ENCODE measurements around the gene KCNH2. TPM values are rescaled to one million over a fixed set of nuclear protein-coding genes. Genes with fewer than 3 reads are reported as not detected.
A peak's percentile ranks its signal among the peaks of the same experiment; 100 is the strongest.

The KCNH2 gene
- total RNA-seq, 1 donor from 2014 or later: 2.4 TPM

DNA sequence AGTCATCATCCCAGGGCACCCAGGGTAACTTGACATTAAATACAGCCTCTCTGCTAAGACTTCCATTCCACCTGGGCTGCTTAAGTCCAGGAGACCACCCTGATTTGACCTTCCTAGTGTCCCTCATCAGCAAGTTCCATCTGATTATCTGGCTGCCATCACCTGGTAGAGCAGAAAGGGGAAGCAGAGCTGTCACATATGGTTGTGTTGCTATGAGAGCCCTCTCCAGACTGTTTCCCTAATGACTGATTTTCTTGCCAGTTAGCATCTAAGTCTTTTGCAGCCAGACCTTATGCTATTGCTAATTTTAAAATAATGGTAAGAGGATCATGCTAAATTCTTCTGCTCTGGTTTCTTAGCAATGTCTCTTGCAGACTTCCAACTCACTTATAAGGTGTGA is 38.7 kb downstream of the KCNH2 start:
- ATAC-seq (no peak), DNase-seq (no peak)
- TF ChIP-seq, protein P1, sequence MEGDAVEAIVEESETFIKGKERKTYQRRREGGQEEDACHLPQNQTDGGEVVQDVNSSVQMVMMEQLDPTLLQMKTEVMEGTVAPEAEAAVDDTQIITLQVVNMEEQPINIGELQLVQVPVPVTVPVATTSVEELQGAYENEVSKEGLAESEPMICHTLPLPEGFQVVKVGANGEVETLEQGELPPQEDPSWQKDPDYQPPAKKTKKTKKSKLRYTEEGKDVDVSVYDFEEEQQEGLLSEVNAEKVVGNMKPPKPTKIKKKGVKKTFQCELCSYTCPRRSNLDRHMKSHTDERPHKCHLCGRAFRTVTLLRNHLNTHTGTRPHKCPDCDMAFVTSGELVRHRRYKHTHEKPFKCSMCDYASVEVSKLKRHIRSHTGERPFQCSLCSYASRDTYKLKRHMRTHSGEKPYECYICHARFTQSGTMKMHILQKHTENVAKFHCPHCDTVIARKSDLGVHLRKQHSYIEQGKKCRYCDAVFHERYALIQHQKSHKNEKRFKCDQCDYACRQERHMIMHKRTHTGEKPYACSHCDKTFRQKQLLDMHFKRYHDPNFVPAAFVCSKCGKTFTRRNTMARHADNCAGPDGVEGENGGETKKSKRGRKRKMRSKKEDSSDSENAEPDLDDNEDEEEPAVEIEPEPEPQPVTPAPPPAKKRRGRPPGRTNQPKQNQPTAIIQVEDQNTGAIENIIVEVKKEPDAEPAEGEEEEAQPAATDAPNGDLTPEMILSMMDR (IDR thresholded peaks at IDR 0.05): no peak
- Histone ChIP-seq H3K36me3 (no peaks in the 10 kb centered on the region), H3K4me1 (peaks cover 13% of the 10 kb centered on the region), H3K4me3 (no peak overlapping the region), H3K27me3 (ENCODE audit: low read depth) (no peaks in the 10 kb centered on the region), H3K9me3 (no peaks in the 10 kb centered on the region), H3K27ac (no peak overlapping the region)
- intact Hi-C loops (cut with DNase I): no loop called here

DNA sequence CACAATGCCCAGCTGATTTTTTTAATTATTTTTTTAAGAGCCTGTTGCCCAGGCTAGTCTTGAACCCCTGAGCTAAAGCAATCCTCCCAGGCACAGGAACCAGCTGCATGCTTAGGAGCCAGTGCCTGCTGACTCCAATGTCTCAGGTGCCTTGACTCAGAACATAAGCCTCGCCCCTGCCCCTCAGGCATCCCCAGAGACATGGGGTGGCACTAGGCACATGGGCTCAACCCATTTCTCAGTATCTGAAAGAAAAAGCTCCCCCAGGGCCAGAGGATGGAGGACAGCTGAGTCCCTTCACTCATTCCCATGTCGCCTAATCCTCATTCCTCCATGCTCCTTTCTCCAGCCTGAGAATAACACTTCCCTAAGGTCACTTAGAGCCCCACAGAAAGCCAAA is 39.1 kb downstream of the KCNH2 start:
- TF ChIP-seq, protein P1 (IDR thresholded peaks at IDR 0.05): no peak
- intact Hi-C loops (cut with DNase I): no loop called here
- no peak overlapping the region for H3K27ac ChIP-seq
- no peaks in the 10 kb centered on the region for H3K36me3 ChIP-seq
- H3K4me1 ChIP-seq: peaks cover 13% of the 10 kb centered on the region
- no peak overlapping the region for H3K4me3 ChIP-seq
- no peaks in the 10 kb centered on the region for H3K9me3 ChIP-seq
- DNase-seq (no peak), ATAC-seq (no peak)
- H3K27me3 ChIP-seq (ENCODE audit: low read depth): no peaks in the 10 kb centered on the region

DNA sequence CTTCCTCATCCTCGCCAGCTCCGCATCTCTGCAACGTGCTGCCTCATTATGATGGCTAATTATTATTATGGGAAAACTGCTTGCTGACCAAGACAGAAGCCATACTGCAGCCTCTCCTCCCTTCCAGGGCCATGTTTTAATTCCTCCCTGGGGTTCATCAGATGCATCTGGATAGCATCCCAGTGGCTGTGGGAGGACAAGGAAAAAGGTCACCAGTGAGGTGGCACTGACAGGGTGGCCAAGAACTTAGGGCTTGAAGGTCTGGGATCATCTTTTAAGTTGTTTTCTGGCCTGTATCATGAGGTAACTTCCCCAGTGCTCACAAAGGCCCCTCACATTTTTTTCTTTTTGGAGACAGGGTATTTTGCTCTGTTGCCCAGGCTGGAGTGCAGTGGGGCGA is 39.6 kb downstream of the KCNH2 start:
- TF ChIP-seq, protein P1 (IDR thresholded peaks at IDR 0.05): no peak
- intact Hi-C loops (cut with DNase I): no loop called here
- no peaks in the 10 kb centered on the region for H3K27me3 ChIP-seq (ENCODE audit: low read depth)

DNA sequence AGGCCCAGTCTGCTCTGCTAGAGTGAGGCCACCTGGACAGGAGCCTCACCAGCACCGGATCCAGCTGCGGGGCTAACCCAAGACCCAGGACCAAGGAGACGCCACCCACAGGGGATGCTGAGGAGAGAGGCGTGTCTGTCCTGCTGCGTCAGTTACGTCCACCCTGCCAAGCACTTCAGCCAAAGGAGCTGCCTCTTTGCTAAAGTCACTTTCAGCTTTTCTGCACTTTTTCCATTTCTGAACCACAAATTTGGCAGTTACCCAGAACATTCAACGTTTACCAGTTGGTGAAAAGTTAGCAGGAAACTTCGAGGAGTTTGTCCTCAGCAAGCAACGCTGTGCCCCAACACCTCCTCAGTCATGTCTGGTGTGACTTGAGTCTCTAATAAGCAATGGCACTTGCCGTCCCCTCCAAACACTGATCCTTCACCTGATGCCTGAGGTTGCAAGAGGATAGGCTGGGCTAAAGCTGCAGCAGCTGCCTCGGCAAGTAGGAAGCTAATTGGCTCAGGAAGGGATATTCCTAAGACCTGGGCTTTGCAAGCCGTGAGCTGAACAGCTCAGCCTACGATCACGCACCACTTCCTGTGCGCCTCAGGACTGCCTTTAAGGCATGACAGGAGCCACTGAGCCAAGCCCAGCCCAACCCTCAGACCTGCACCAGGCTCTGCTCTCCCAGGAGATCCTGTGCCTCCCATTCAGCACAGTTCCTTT is 40.1 kb downstream of the KCNH2 start:
- peak; percentile 41 for DNase-seq
- TF ChIP-seq, protein P1 (IDR thresholded peaks at IDR 0.05): no peak
- Histone ChIP-seq H3K27me3 (ENCODE audit: low read depth) (no peaks in the 10 kb centered on the region), H3K4me3 (no peak overlapping the region), H3K9me3 (no peaks in the 10 kb centered on the region), H3K4me1 (peaks cover 13% of the 10 kb centered on the region), H3K27ac (no peak overlapping the region), H3K36me3 (no peaks in the 10 kb centered on the region)
- intact Hi-C loops (cut with DNase I): no loop called here
- ATAC-seq: peak; percentile 22 to 28

More for the DNA sequence above, 39.6 kb downstream of the KCNH2 start:
- DNase-seq (no peak), ATAC-seq (no peak)
- no peak overlapping the region for H3K27ac ChIP-seq
- H3K4me1 ChIP-seq: peaks cover 13% of the 10 kb centered on the region
- no peaks in the 10 kb centered on the region for H3K36me3 ChIP-seq
- no peaks in the 10 kb centered on the region for H3K9me3 ChIP-seq
- no peak overlapping the region for H3K4me3 ChIP-seq

DNA sequence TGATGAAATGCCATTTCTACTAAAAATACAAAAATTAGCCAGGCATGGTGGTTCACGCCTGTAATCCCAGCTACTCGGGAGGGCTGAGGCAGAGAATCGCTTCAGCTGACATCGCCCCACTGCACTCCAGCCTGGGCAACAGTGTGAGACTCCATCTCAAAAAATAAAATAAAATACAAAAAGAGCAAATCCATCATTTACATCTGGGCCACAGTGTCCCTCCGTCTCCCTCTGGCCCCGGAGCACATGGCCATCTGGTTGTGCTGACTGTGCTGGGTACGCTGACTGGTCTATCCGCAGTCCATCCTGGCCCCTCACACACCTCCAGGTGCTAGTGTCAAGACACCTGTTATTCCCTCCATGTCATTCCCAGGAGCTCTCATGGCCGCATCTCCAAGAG is 42.1 kb downstream of the KCNH2 start:
- Histone ChIP-seq H3K4me1 (peaks cover 13% of the 10 kb centered on the region), H3K4me3 (no peak overlapping the region), H3K27me3 (ENCODE audit: low read depth) (no peaks in the 10 kb centered on the region), H3K36me3 (no peaks in the 10 kb centered on the region), H3K27ac (no peak overlapping the region), H3K9me3 (no peaks in the 10 kb centered on the region)
- intact Hi-C loops (cut with DNase I): no loop called here
- TF ChIP-seq, protein P1 (IDR thresholded peaks at IDR 0.05): no peak
- DNase-seq (peak; percentile 9), ATAC-seq (no peak)
